Activated naive CD4-positive, alpha-beta T cell treated with anti-CD3 and anti-CD28 coated beads, Interleukin-2, amount 50 U/mL, for 72 hours (primary cell): ENCODE data around the gene OR10J1. TPM values are rescaled to one million over a fixed set of nuclear protein-coding genes. Genes with fewer than 3 reads are reported as not detected.

Experiments
- ATAC-seq, 2 donors: fragments of 150-1000 bp; cut with Tn5 transposase; 2 replicates each; pipeline ENCODE4 v1.10.0; 2021; ENCODE audit warnings: mild to moderate bottlenecking in 2 of 2, moderate library complexity in 2 of 2
- DNase-seq, 2 donors: peaks; one replicate each; pipeline ENCODE4 v3.0.0; 2021 to 2022; ENCODE audit warnings: low spot score in 2 of 2
- H3K27ac Mint-ChIP-seq, 2 donors: one replicate each; pipeline ENCODE4 v1.8.0; 2022; ENCODE audit warnings: mild to moderate bottlenecking in 2 of 2, mixed read lengths in 2 of 2
- H3K36me3 Mint-ChIP-seq, 2 donors: one replicate each; pipeline ENCODE4 v1.8.0; 2022; ENCODE audit warnings: mixed read lengths in 2 of 2
- H3K9me3 Mint-ChIP-seq, 2 donors: one replicate each; pipeline ENCODE4 v1.8.0; 2022; ENCODE audit warnings: mixed read lengths in 2 of 2
- total RNA-seq, 2 donors: library from RNA; stranded (reverse); gene quantifications; one replicate each; pipeline ENCODE4 v1.2.3, GENCODE V29; 2022

OR10J1 gene
- total RNA-seq, 2 donors from 2014 or later = not detected

- DNase-seq = no peak
- Mint-ChIP-seq H3K9me3 (peaks cover 3 to 5% of the 10 kb centered on the region in 2 donors), H3K27ac (no peak overlapping the region), H3K36me3 (no peaks in the 10 kb centered on the region)
- no peak for ATAC-seq
These were observed 28.8 kb downstream of the OR10J1 start for GRCh38 chr1:159468321-159468720.

- Mint-ChIP-seq H3K36me3 (no peaks in the 10 kb centered on the region), H3K27ac (no peak overlapping the region), H3K9me3 (peaks cover 0 to 3% of the 10 kb centered on the region in 2 donors)
- no peak for ATAC-seq
- no peak for DNase-seq
These were observed 30.5 kb downstream of the OR10J1 start for GRCh38 chr1:159469921-159470533.

GRCh38 chr1:159473335-159473734, 33.8 kb downstream of the OR10J1 start:
- no peak overlapping the region for H3K27ac Mint-ChIP-seq
- ATAC-seq = no peak

GRCh38 chr1:159474926-159475325, 35.4 kb downstream of the OR10J1 start:
- DNase-seq = no peak
- no peak for ATAC-seq
- Mint-ChIP-seq H3K36me3 (no peaks in the 10 kb centered on the region), H3K27ac (no peak overlapping the region), H3K9me3 (no peaks in the 10 kb centered on the region)

More at GRCh38 chr1:159473335-159473734, 33.8 kb downstream of the OR10J1 start:
- Mint-ChIP-seq H3K36me3 (no peaks in the 10 kb centered on the region), H3K9me3 (no peaks in the 10 kb centered on the region)
- no peak for DNase-seq

- Mint-ChIP-seq H3K9me3 (peaks cover 0 to 14% of the 10 kb centered on the region in 2 donors), H3K36me3 (no peaks in the 10 kb centered on the region), H3K27ac (no peak overlapping the region)
- ATAC-seq (no peak), DNase-seq (no peak)
These were observed 44.0 kb downstream of the OR10J1 start for GRCh38 chr1:159483501-159483900.

Other genes with a start within 250 kb of the OR10J1 start
- not detected for gene ACKR1, start 234.8 kb upstream of the OR10J1 start, total RNA-seq
- gene FCER1A, start 137.4 kb upstream of the OR10J1 start, total RNA-seq = under 1 TPM; 0.20 to 0.21 TPM
- not detected for gene OR10J4, start 7.5 kb upstream of the OR10J1 start, total RNA-seq
- gene OR10J5, start 96.3 kb downstream of the OR10J1 start, total RNA-seq = not detected
- gene APCS, start 148.1 kb downstream of the OR10J1 start, total RNA-seq = not detected